Loucy (cell line): ENCODE results near the gene DMRTB1.

Experiments used
- EZH2phosphoT487 ChIP-seq: fragments of 200-600 bp; IDR thresholded peaks from 2 replicates; pipeline ENCODE4 v1.6.1; 2018; ENCODE audit warnings: antibody characterized with exemption, mild to moderate bottlenecking, moderate library complexity, borderline replicate concordance
- TF ChIP-seq, protein P1 (sequence below): fragments of 200-600 bp; sonication (generic); conservative IDR thresholded peaks from 2 replicates; pipeline ENCODE4 v1.5.1; 2014; ENCODE audit warnings: mild to moderate bottlenecking, antibody characterized with exemption, low read length

DNA sequence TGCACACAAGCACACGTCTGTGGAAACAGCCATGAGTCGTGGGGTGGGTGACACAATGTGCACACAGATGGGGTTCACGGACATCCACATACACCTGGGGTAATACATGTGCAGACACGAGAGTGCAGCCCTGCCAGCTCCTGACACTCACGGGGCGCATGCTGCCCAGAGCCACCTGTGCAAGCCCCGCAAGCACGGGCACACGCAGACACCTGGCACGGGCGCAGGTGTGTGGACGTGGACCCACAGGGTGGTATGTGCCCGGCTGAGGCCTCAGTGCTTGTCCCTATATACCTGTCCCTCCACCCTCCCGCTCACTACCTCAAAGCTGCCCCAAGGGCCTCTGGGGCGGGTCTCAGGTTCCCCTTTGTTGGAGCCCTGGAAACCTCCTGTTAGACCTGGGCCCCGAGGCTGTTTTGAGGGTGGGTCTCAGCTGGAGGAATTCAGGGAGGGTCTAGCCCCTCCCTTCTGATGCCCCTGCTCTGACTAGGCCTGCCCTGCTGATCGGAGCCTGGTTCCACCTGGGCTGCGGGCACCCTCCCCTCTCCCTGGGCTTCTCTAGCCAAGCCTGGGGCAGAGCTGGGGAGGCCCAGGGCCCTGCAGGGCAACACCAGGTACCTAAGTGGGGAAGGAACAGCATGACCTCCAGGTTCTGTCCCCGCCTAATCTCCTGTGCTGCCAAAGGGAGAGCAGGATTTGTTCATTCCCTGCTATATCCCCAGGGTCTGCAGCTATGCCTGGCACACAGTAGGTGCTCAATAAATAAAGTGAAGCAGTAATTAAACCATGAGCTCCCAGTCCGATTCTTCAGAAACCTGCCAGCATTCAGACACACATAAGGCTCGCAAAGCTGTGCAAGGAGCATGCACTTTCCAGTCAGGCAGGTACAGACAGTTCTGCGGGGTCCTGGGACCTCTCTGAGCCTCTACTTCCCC lies 49.1 kb downstream of the DMRTB1 start:
- TF ChIP-seq, protein P1, sequence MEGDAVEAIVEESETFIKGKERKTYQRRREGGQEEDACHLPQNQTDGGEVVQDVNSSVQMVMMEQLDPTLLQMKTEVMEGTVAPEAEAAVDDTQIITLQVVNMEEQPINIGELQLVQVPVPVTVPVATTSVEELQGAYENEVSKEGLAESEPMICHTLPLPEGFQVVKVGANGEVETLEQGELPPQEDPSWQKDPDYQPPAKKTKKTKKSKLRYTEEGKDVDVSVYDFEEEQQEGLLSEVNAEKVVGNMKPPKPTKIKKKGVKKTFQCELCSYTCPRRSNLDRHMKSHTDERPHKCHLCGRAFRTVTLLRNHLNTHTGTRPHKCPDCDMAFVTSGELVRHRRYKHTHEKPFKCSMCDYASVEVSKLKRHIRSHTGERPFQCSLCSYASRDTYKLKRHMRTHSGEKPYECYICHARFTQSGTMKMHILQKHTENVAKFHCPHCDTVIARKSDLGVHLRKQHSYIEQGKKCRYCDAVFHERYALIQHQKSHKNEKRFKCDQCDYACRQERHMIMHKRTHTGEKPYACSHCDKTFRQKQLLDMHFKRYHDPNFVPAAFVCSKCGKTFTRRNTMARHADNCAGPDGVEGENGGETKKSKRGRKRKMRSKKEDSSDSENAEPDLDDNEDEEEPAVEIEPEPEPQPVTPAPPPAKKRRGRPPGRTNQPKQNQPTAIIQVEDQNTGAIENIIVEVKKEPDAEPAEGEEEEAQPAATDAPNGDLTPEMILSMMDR: no peak
- TF ChIP-seq EZH2phosphoT487: no peak
